ENCODE data around the gene SFXN5. TPM values are rescaled to one million over a fixed set of nuclear protein-coding genes. Genes with fewer than 3 reads are reported as not detected.

SFXN5 gene
- total and polyA plus RNA-seq, 2 of the 8 experiments (the other 6 are each of a cell fraction or from before 2014, with no cell fraction given) = 29.3 to 33.1 TPM

GRCh38 chr2:73032702-73033097 lies 38.8 kb downstream of the SFXN5 start (continued):
- TF ChIP-seq ATF2 (IDR thresholded peaks at IDR 0.05; ENCODE audit: low read length) (no peak), YY1 (IDR thresholded peaks at IDR 0.05; ENCODE audit: low read depth, low read length) (no peak), CHD1 (IDR thresholded peaks at IDR 0.05; ENCODE audit: low read depth, low read length) (no peak), BCL11A (IDR thresholded peaks at IDR 0.05; ENCODE audit: low read depth in 2 of 2, low read length in 2 of 2) (no peak), POLR2A (IDR thresholded peaks at IDR 0.05; ENCODE audit: control extremely low read depth in 1 of 2, low read depth in 2 of 2, low read length in 2 of 2) (no peak)
